ENCODE data around the gene PRR11.

GRCh38 chr17:59139939-59140338, 15.6 kb upstream of the PRR11 start:
- TF ChIP-seq GABPB1 (CRISPR knock-in tag; IDR thresholded peaks at IDR 0.05) (no peak), CTCF (IDR thresholded peaks at IDR 0.05) (no peak), ZNF396 (CRISPR knock-in tag; IDR thresholded peaks at IDR 0.05; ENCODE audit: borderline replicate concordance) (no peak), RELA (CRISPR knock-in tag; IDR thresholded peaks at IDR 0.05; ENCODE audit: borderline replicate concordance) (no peak), PRRX2 (CRISPR knock-in tag; IDR thresholded peaks at IDR 0.05) (no peak)
